GM23248 (cell line): ENCODE measurements around the gene PARP15. TPM values are rescaled to one million over a fixed set of nuclear protein-coding genes. Genes with fewer than 3 reads are reported as not detected.
A peak's percentile ranks its signal among the peaks of the same experiment; 100 is the strongest.

Source experiments
- DNase-seq: peaks from one replicate; pipeline ENCODE4 v3.0.0-alpha.2; 2015
- H2AFZ ChIP-seq: fragments of 200-600 bp; sonication (generic); 2 replicates; pipeline ENCODE4 v1.6.1; 2016; ENCODE audit warnings: antibody characterized with exemption
- H3F3A ChIP-seq: fragments of 200-600 bp; sonication (generic); 2 replicates; pipeline ENCODE4 v1.6.1; 2016; ENCODE audit warnings: mild to moderate bottlenecking, antibody characterized with exemption, mixed run types; ENCODE audit not compliant: insufficient read depth
- H3K27ac ChIP-seq: fragments of 200-600 bp; sonication (generic); 2 replicates; pipeline ENCODE4 v1.5.1; 2016; ENCODE audit warnings: mild to moderate bottlenecking
- H3K27me3 ChIP-seq: fragments of 200-600 bp; sonication (generic); replicated peaks from 2 replicates; pipeline ENCODE4 v1.6.1; 2016; ENCODE audit warnings: mild to moderate bottlenecking; ENCODE audit not compliant: insufficient read depth
- H3K36me3 ChIP-seq: fragments of 200-600 bp; sonication (generic); 2 replicates; pipeline ENCODE4 v1.6.1; 2016; ENCODE audit warnings: low read depth, mild to moderate bottlenecking
- H3K4me1 ChIP-seq: fragments of 200-600 bp; sonication (generic); 2 replicates; pipeline ENCODE4 v1.6.1; 2016; ENCODE audit warnings: mild to moderate bottlenecking; ENCODE audit not compliant: insufficient read depth
- H3K4me2 ChIP-seq: fragments of 200-600 bp; sonication (generic); one replicate; pipeline ENCODE4 v1.6.1; 2016; ENCODE audit warnings: mild to moderate bottlenecking; ENCODE audit not compliant: unreplicated experiment
- H3K4me3 ChIP-seq: fragments of 200-600 bp; sonication (generic); 2 replicates; pipeline ENCODE4 v1.5.1; 2016; ENCODE audit warnings: mild to moderate bottlenecking
- H3K79me2 ChIP-seq: fragments of 200-600 bp; sonication (generic); 2 replicates; pipeline ENCODE4 v1.6.1; 2016; ENCODE audit warnings: mild to moderate bottlenecking; ENCODE audit not compliant: insufficient read depth
- H3K9ac ChIP-seq: fragments of 200-600 bp; sonication (generic); 2 replicates; pipeline ENCODE4 v1.6.1; 2016; ENCODE audit warnings: mild to moderate bottlenecking
- H3K9me2 ChIP-seq: fragments of 200-600 bp; sonication (generic); 2 replicates; pipeline ENCODE4 v1.6.1; 2016; ENCODE audit warnings: mixed run types, mild to moderate bottlenecking, moderate library complexity; ENCODE audit not compliant: insufficient read depth
- H3K9me3 ChIP-seq: fragments of 200-600 bp; sonication (generic); one replicate; pipeline ENCODE4 v1.6.1; 2017; ENCODE audit warnings: low read depth
- H4K20me1 ChIP-seq: fragments of 200-600 bp; sonication (generic); 2 replicates; pipeline ENCODE4 v1.6.0; 2016; ENCODE audit not compliant: insufficient read depth
- EZH2 ChIP-seq: fragments of 200-600 bp; sonication (generic); IDR thresholded peaks from 2 replicates; pipeline ENCODE4 v1.6.1; 2018; ENCODE audit warnings: antibody characterized with exemption, mild to moderate bottlenecking; ENCODE audit not compliant: insufficient read depth, poor library complexity, severe bottlenecking
- EZH2phosphoT487 ChIP-seq: fragments of 200-600 bp; sonication (generic); IDR thresholded peaks from 2 replicates; pipeline ENCODE4 v1.6.1; 2018; ENCODE audit warnings: antibody characterized with exemption, moderate library complexity, mild to moderate bottlenecking, low read depth; ENCODE audit not compliant: insufficient read depth
- WGBS, 2 experiments: methylation state at CpG; one replicate each; pipeline ENCODE4 v1.1.6; 2015 to 2017; ENCODE audit warnings: low lambda C conversion rate in 2 of 2, low coverage in 1 of 2; ENCODE audit errors: missing lambda C conversion rate in 2 of 2; 5-methylcytosine and 5-hydroxymethylcytosine counted together
- in situ Hi-C: fragments of 300-500 bp; cut with MboI; formaldehyde crosslinking; loops from 2 replicates; pipeline ENCODE4 v1.15.0; 2020
- polyA plus RNA-seq: library from polyadenylated mRNA; unstranded; fragments of >200 nt; fragmentation: Nextera tagmentation; extraction: Ambion mirVana; gene quantifications from 2 replicates; pipeline ENCODE4 v1.2.1, GENCODE V29; 2016
- total RNA-seq: library from RNA; depleted of rRNA; stranded (reverse); fragments of >200 nt; shearing (Covaris generic); gene quantifications from 2 replicates; pipeline ENCODE4 v1.2.3, GENCODE V29; 2014

The PARP15 gene
- total and polyA plus RNA-seq, 2 experiments from 2014 or later = under 0.01 to 0.29 TPM

GRCh38 chr3:122626515-122627180 is 49.2 kb downstream of the PARP15 start:
- no peak overlapping the region for H3K4me3 ChIP-seq
- H3F3A ChIP-seq = no peaks in the 10 kb centered on the region
- H3K36me3 ChIP-seq = no peaks in the 10 kb centered on the region
- TF ChIP-seq EZH2phosphoT487 = no peak
- no peak for TF ChIP-seq EZH2
- no peaks in the 10 kb centered on the region for H4K20me1 ChIP-seq
- in situ Hi-C loops = no loop called here
- H3K27me3 ChIP-seq = peaks cover 15% of the 10 kb centered on the region
- H3K27ac ChIP-seq = no peak overlapping the region
- DNase-seq = no peak
- H2AFZ ChIP-seq = no peak overlapping the region
- H3K79me2 ChIP-seq = no peaks in the 10 kb centered on the region
- no peaks in the 10 kb centered on the region for H3K9me3 ChIP-seq
- WGBS, 2 experiments = 73 to 75% methylated on average over 6 of the region's 6 CpGs
- no peaks in the 10 kb centered on the region for H3K9me2 ChIP-seq
- no peak overlapping the region for H3K4me2 ChIP-seq
- H3K9ac ChIP-seq = no peak overlapping the region
- H3K4me1 ChIP-seq = no peaks in the 10 kb centered on the region

- no peak overlapping the region for H3K4me3 ChIP-seq
- DNase-seq = no peak
- no peaks in the 10 kb centered on the region for H3K4me1 ChIP-seq
- H3K79me2 ChIP-seq = no peaks in the 10 kb centered on the region
- H2AFZ ChIP-seq = no peak overlapping the region
- no peak overlapping the region for H3K27ac ChIP-seq
- no peaks in the 10 kb centered on the region for H3K9me2 ChIP-seq
- TF ChIP-seq EZH2phosphoT487 = no peak
- no peak for TF ChIP-seq EZH2
- no peak overlapping the region for H3K4me2 ChIP-seq
- peaks cover 17% of the 10 kb centered on the region for H3K27me3 ChIP-seq
- WGBS, 2 experiments = 11% methylated on average over 1 of the region's 1 CpG
- H4K20me1 ChIP-seq = no peaks in the 10 kb centered on the region
- no peaks in the 10 kb centered on the region for H3K9me3 ChIP-seq
- no peaks in the 10 kb centered on the region for H3F3A ChIP-seq
- no peaks in the 10 kb centered on the region for H3K36me3 ChIP-seq
- no peak overlapping the region for H3K9ac ChIP-seq
- in situ Hi-C loops = no loop called here
These were observed 49.9 kb downstream of the PARP15 start for GRCh38 chr3:122627301-122627700.

- WGBS, 2 experiments = 57 to 59% methylated on average over 3 of the region's 3 CpGs
- no peaks in the 10 kb centered on the region for H3K36me3 ChIP-seq
- no peak overlapping the region for H2AFZ ChIP-seq
- no peak overlapping the region for H3K4me3 ChIP-seq
- H4K20me1 ChIP-seq = no peaks in the 10 kb centered on the region
- H3K27me3 ChIP-seq = peaks cover 17% of the 10 kb centered on the region
- no peak overlapping the region for H3K4me2 ChIP-seq
- H3K4me1 ChIP-seq = no peaks in the 10 kb centered on the region
- H3K9me2 ChIP-seq = no peaks in the 10 kb centered on the region
- H3K79me2 ChIP-seq = no peaks in the 10 kb centered on the region
- H3K9me3 ChIP-seq = no peaks in the 10 kb centered on the region
- in situ Hi-C loops = no loop called here
- H3K27ac ChIP-seq = no peak overlapping the region
- no peaks in the 10 kb centered on the region for H3F3A ChIP-seq
- TF ChIP-seq EZH2 (no peak), EZH2phosphoT487 (no peak)
- no peak overlapping the region for H3K9ac ChIP-seq
- DNase-seq = peak; percentile 9
These were observed 51.1 kb downstream of the PARP15 start for GRCh38 chr3:122628567-122628966.

GRCh38 chr3:122629763-122630162 is 52.3 kb downstream of the PARP15 start:
- in situ Hi-C loops = no loop called here
- no peak overlapping the region for H3K9ac ChIP-seq
- H4K20me1 ChIP-seq = no peaks in the 10 kb centered on the region
- no peaks in the 10 kb centered on the region for H3K9me3 ChIP-seq
- no peaks in the 10 kb centered on the region for H3F3A ChIP-seq
- 95% methylated on average over 1 of the region's 1 CpG for WGBS, 2 experiments
- H3K79me2 ChIP-seq = no peaks in the 10 kb centered on the region
- no peak overlapping the region for H2AFZ ChIP-seq
- no peaks in the 10 kb centered on the region for H3K9me2 ChIP-seq
- H3K4me2 ChIP-seq = no peak overlapping the region
- TF ChIP-seq EZH2 (no peak), EZH2phosphoT487 (no peak)
- H3K4me3 ChIP-seq = no peak overlapping the region
- H3K36me3 ChIP-seq = no peaks in the 10 kb centered on the region
- H3K27me3 ChIP-seq = peaks cover 11% of the 10 kb centered on the region
- no peak overlapping the region for H3K27ac ChIP-seq
- DNase-seq = no peak
- H3K4me1 ChIP-seq = no peaks in the 10 kb centered on the region
